ENCODE measurements around the gene ZNF76. TPM values are rescaled to one million over a fixed set of nuclear protein-coding genes. Genes with fewer than 3 reads are reported as not detected.

ZNF76 gene
- total and polyA plus RNA-seq, 9 of the 15 experiments (the other 6 are each of a cell fraction or from before 2014, with no cell fraction given), result 1.2 to 17.8 (median 10.7) TPM

DNA sequence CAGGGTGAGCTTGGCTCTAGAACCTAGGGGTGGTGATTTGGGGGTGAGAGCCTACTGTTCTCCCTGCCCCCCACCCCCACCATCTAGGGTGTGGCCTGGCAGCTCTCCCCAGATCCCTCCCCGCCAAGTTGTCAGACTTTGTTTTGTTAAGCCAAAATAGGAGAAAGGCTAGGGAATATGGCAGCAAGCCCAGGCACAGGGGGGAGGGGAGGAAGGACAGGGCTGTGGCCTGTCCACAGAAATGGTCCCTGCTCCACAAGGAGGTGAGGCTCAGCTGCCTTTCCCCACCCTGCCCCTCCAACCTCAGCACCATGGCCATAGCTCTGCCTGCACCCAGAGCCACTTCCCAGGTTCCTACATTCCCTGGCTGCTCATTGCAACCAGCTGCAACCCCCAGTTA, 28.6 kb upstream of the ZNF76 start:
- Histone ChIP-seq H3K27ac (ENCODE audit: extremely low read depth, low read depth, low read length) (no peak overlapping the region), H3K4me1 (replicated peaks in 1 of 2; ENCODE audit: control insufficient read depth in 2 of 2, insufficient read depth in 2 of 2, low read length in 2 of 2) (no peaks in the 10 kb centered on the region), H3K27me3 (ENCODE audit: control insufficient read depth in 2 of 2, insufficient read depth in 2 of 2, low read length in 2 of 2) (no peaks in the 10 kb centered on the region; a peak in 1 of 5 replicates), H3K9me1 (ENCODE audit: control insufficient read depth, insufficient read depth, low read length) (no peaks in the 10 kb centered on the region), H3K36me3 (ENCODE audit: control insufficient read depth, insufficient read depth, low read length) (no peaks in the 10 kb centered on the region), H2AFZ (ENCODE audit: low read depth, low read length) (no peak overlapping the region), H4K20me1 (replicated peaks; ENCODE audit: control insufficient read depth, insufficient read depth, low read length) (no peaks in the 10 kb centered on the region; the same call in 1 of the 2 replicates), H3K4me3 (no peak overlapping the region), H3K4me2 (ENCODE audit: insufficient read depth, low read length) (no peak overlapping the region), H3K9me3 (replicated peaks; ENCODE audit: control insufficient read depth, insufficient read depth, low read depth, low read length) (no peaks in the 10 kb centered on the region; the same call in 1 of the 2 replicates), H3K9ac (ENCODE audit: insufficient read depth in 1 of 2, low read depth in 2 of 2, low read length in 2 of 2) (no peak overlapping the region), H3K79me2 (ENCODE audit: control insufficient read depth, insufficient read depth, low read length) (no peaks in the 10 kb centered on the region)
- DNase-seq (ENCODE audit: extremely low read depth in 1 of 4, low spot score in 3 of 4), result no peak
- intact Hi-C loops (cut with micrococcal nuclease) (no loop called here), in situ Hi-C loops (cut with MboI) (no loop called here)
- BruUV-seq (replicated peaks), result no TSS peak
- no peak for ATAC-seq
- WGBS (ENCODE audit: insufficient coverage, low coverage, missing lambda C conversion rate), result 63% methylated on average over 1 of the region's 1 CpG
- no peak for FAIRE-seq
- POLR2A ChIA-PET, result interaction anchor here (0.6 to 4.3 kb wide), 11 partner anchors 9 to 1033 kb away, joined by 3 to 26 read pairs (median 4); partner anchors contain the start of gene ZNF76
- TF ChIP-seq FOXA1 (IDR thresholded peaks at IDR 0.05; ENCODE audit: borderline replicate concordance), result no peak
- TF ChIP-seq SMARCB1 (IDR thresholded peaks at IDR 0.05; ENCODE audit: insufficient read length, low read depth), result no peak
- TF ChIP-seq, protein P1, sequence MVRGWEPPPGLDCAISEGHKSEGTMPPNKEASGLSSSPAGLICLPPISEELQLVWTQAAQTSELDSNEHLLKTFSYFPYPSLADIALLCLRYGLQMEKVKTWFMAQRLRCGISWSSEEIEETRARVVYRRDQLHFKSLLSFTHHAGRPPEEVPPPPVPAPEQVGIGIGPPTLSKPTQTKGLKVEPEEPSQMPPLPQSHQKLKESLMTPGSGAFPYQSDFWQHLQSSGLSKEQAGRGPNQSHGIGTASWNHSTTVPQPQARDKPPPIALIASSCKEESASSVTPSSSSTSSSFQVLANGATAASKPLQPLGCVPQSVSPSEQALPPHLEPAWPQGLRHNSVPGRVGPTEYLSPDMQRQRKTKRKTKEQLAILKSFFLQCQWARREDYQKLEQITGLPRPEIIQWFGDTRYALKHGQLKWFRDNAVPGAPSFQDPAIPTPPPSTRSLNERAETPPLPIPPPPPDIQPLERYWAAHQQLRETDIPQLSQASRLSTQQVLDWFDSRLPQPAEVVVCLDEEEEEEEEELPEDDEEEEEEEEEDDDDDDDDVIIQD (CRISPR knock-in tag; IDR thresholded peaks at IDR 0.05), result no peak
- TF ChIP-seq RFX7 (CRISPR knock-in tag; IDR thresholded peaks at IDR 0.05), result no peak
- TF ChIP-seq SMAD2 (IDR thresholded peaks at IDR 0.05; ENCODE audit: low read depth, low read length), result no peak
- TF ChIP-seq SAP30 (IDR thresholded peaks at IDR 0.05; ENCODE audit: borderline replicate concordance, insufficient read depth, low read depth, low read length, poor library complexity, severe bottlenecking), result no peak
- no peak for TF ChIP-seq NFIC (IDR thresholded peaks at IDR 0.05)
- TF ChIP-seq TAF15 (IDR thresholded peaks at IDR 0.05; ENCODE audit: low read depth, low read length), result no peak
- no peak for TF ChIP-seq ARID2 (IDR thresholded peaks at IDR 0.05)
- no peak for TF ChIP-seq TCF7 (IDR thresholded peaks at IDR 0.05; ENCODE audit: borderline replicate concordance)
- TF ChIP-seq ZNF561 (CRISPR knock-in tag; conservative IDR thresholded peaks at IDR 0.05), result no peak
- TF ChIP-seq CREB3L1 (IDR thresholded peaks at IDR 0.05; ENCODE audit: borderline replicate concordance, low read depth), result no peak
- TF ChIP-seq SP1 (CRISPR knock-in tag; IDR thresholded peaks at IDR 0.05), result no peak
- TF ChIP-seq E4F1 (CRISPR knock-in tag; IDR thresholded peaks at IDR 0.05; ENCODE audit: borderline replicate concordance), result no peak
- CTCF ChIA-PET (ENCODE audit: low intra/inter-chr PET ratio), result no interaction called here

Data from K562 (cell line).